ENCODE measurements around the gene TIPARP. TPM values are rescaled to one million over a fixed set of nuclear protein-coding genes. Genes with fewer than 3 reads are reported as not detected.

Gene TIPARP
- total RNA-seq, 1 experiment from 2014 or later = 22.1 TPM

GRCh38 chr3:156677536-156677935 is 3.1 kb downstream of the TIPARP start:
- DNase-seq (ENCODE audit: low read depth, low spot score) (no peak), ATAC-seq (no peak)
- Histone ChIP-seq H3K36me3 (ENCODE audit: control insufficient read depth, insufficient read depth, low read length) (peaks cover 11% of the 10 kb centered on the region), H3K4me1 (ENCODE audit: control insufficient read depth, insufficient read depth, low read length) (peaks cover 50% of the 10 kb centered on the region), H3K27me3 (ENCODE audit: control insufficient read depth, insufficient read depth, low read length) (no peaks in the 10 kb centered on the region), H3K27ac (ENCODE audit: low read length) (peak overlapping the region; percentile 86), H3K9me3 (ENCODE audit: control insufficient read depth, insufficient read depth, low read depth, low read length) (no peaks in the 10 kb centered on the region), H3K4me3 (ENCODE audit: low read depth in 2 of 2, low read length in 2 of 2) (peak overlapping the region; percentile 84 to 89; a peak in 2 of 4 replicates)
- in situ Hi-C loops (cut with HindIII; ENCODE audit: low pct_unique_long_range_greater_than_20kb, low sequenced_read_pairs) (no loop called here), intact Hi-C loops (cut with micrococcal nuclease; ENCODE audit: unreplicated experiment) (no loop called here)
- POLR2A ChIA-PET = no interaction called here
- CTCF ChIA-PET = no interaction called here
- TF ChIP-seq TCF7L2 (IDR thresholded peaks at IDR 0.05; ENCODE audit: low read depth, low read length) (no peak), CTCF (IDR thresholded peaks at IDR 0.05) (no peak), REST (IDR thresholded peaks at IDR 0.05; ENCODE audit: insufficient read depth in 1 of 2, low read depth in 2 of 2, low read length in 1 of 2) (no peak), POLR2AphosphoS5 (IDR thresholded peaks at IDR 0.05; ENCODE audit: low read depth, low read length) (no peak), SIN3A (IDR thresholded peaks at IDR 0.05; ENCODE audit: borderline replicate concordance, insufficient read depth, low read depth, low read length) (no peak)
- no TSS peak for BruUV-seq (replicated peaks)

GRCh38 chr3:156678197-156678596 is 3.8 kb downstream of the TIPARP start:
- DNase-seq (ENCODE audit: low read depth, low spot score) = no peak
- in situ Hi-C loops (cut with HindIII; ENCODE audit: low pct_unique_long_range_greater_than_20kb, low sequenced_read_pairs) = no loop called here
- ATAC-seq = no peak
- CTCF ChIA-PET = no interaction called here
- no peaks in the 10 kb centered on the region for H3K9me3 ChIP-seq (ENCODE audit: control insufficient read depth, insufficient read depth, low read depth, low read length)
- TF ChIP-seq TCF7L2 (IDR thresholded peaks at IDR 0.05; ENCODE audit: low read depth, low read length) = no peak
- TF ChIP-seq POLR2AphosphoS5 (IDR thresholded peaks at IDR 0.05; ENCODE audit: low read depth, low read length) = no peak
- no peak for TF ChIP-seq CTCF (IDR thresholded peaks at IDR 0.05)
- TF ChIP-seq SIN3A (IDR thresholded peaks at IDR 0.05; ENCODE audit: borderline replicate concordance, insufficient read depth, low read depth, low read length) = no peak
- no peak for TF ChIP-seq REST (IDR thresholded peaks at IDR 0.05; ENCODE audit: insufficient read depth in 1 of 2, low read depth in 2 of 2, low read length in 1 of 2)
- no TSS peak for BruUV-seq (replicated peaks)
- peaks cover 51% of the 10 kb centered on the region for H3K4me1 ChIP-seq (ENCODE audit: control insufficient read depth, insufficient read depth, low read length)
- H3K36me3 ChIP-seq (ENCODE audit: control insufficient read depth, insufficient read depth, low read length) = peaks cover 11% of the 10 kb centered on the region
- intact Hi-C loops (cut with micrococcal nuclease; ENCODE audit: unreplicated experiment) = no loop called here
- H3K27me3 ChIP-seq (ENCODE audit: control insufficient read depth, insufficient read depth, low read length) = no peaks in the 10 kb centered on the region
- no peak overlapping the region for H3K4me3 ChIP-seq (ENCODE audit: low read depth in 2 of 2, low read length in 2 of 2)
- no peak overlapping the region; the same call in 1 of the 2 replicates for H3K27ac ChIP-seq (ENCODE audit: low read length)
- POLR2A ChIA-PET = interaction anchor here (0.7 kb wide), 1 partner anchor 403 kb away, joined by 3 read pairs; no protein-coding TSS in a partner anchor
